Measurements from ENCODE around the gene CARMIL1.
A peak's percentile ranks its signal among the peaks of the same experiment; 100 is the strongest.

The CARMIL1 gene

DNA sequence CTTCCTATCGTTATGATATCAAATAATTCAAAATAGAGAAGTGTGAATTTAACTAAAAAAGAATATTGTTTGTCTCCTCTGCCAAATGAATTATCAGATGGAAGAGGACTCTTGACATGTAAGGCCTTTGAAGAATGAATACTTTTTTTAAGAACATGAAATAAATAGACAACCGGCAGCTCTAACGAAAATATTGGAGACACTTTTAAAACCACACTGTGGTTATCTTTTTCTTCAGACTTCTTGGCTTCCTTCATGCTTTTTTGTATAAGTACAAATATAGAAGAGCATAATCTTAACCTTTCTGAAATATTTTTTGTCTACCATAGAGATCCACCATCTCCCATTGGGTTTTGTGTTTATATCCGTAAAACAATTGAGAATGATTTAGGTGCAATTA is 257.6 kb downstream of the CARMIL1 start:
- no peak for DNase-seq

DNA sequence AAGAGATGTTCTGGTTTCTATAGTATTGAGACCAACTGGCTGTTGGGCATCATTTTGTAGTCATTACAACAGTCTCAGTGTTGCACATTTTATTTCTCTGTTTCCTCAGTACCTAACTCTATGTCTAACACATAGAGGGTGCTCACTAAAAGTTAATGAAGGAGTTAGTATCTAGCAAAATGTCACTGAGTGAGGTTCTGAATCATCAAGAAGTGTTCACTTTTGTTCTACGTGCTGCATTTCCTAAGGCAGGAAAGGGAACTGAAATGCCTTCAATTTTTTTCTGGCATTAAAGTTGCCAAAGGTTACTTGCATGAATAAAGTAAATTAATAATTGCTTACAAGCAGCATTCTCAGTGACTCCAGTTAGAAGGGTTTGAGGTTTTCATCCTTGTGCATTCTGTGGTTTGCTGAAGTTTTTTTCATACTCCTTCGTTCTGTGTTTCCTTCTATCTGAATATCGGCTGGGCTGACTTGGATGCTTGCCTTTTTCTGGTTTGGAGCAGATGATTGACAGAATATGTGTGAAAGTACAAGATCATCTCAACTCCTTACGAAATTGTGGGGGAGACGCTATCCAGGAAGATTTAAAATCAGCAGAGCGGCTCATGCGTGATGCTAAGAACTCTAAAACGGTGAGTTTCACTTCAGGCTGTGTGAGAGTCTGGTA is 258.3 kb downstream of the CARMIL1 start:
- no peak for DNase-seq

DNA sequence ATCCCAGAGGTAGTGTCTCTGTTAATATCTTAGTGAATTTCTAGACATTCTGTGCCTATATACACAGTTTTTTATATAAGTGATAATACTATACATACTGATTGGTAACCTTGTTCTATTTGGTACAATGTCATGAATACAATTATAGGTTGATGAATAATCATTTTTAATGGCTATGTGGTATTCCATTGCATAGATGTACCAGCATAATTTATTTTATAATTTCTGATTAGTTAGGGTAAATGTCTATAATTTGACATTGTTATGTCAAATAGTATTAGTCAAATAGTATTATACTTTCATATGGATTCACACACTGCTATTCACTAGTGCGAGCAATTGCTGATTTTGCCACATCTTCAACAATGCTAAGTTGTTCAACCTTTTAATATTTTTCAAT is 262.1 kb downstream of the CARMIL1 start:
- no peak for DNase-seq

DNA sequence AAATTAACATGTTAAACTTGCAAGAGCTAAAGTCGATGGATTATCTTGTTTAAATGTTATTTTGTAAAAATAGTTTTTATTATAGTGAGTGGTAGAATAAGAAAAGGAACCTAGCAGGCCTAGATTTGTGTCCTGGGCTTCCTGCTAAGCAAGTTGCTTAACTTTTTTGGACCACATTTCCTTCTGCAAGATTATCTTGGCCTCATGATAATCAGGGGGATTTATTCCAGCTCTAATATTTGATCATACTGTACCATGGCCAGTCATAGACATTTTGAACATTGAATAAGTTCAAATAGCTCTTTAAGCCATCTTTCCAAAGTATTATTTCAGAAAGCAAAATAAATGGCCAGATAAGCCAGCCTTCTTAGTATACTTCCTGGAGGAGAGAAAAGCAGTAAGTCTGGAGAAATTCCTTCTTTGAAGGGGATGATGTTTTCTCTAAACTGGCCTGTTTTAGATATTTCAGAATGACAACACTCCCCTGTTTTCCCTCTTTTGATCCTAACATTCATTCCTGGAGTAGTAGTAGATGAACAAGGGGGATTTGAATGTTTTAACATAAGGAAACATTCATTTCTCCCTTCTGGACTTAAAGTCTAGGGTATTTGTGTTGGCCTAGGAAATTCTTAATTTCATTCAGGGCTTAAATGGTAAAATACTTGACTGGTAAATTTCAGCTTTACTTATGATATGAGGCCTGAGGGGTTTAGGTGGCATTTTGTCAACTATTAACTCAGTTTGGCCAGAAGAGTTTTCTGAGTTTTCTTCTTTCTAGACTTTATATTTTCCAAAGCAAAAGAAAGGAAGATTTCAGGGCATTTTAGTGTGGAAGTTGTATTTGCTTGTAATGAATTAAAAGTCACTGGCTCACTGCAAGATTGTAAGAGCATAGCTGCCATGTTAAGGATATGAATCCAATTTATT is 264.1 kb downstream of the CARMIL1 start:
- no peak for DNase-seq

DNA sequence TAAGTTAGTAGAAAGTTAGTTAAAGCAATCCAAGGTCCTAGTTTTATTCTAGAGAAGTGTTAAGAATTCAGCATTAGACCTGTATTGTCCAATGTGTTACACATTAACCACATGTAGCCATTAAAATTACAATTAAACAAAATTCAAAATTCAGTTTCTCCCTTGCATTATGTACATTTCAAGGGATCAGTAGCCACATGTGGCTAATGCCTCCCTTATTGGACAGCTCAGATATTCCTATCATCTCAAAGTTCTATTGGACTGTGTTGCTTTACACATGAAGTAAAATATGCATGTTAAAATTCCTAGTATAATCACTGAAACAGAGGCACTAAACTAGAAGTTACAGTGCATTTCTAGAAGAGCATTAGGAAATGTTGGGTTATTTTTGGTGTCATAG is 265.7 kb downstream of the CARMIL1 start:
- DNase-seq = no peak

- no peak for DNase-seq
Observed at GRCh38 chr6:25547797-25548196, 268.6 kb downstream of the CARMIL1 start.

DNA sequence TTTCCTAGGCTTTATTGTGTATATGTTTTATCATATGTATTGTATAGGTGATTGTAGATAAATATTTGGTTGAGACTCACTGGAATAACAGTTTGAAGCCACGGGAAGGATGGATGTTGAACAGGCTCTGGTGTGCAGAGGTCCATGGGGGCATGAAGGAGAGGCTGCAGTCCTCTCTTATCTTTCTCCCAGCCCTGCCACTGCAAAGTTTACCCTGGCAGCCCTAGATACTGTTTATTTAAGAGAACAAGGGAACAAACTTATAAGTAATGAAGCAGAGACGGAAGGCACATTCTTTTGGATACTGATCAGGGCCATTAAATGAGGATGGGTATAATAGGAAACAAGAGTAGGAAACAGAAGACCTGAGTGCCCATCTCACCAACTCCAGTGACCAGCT is 269.3 kb downstream of the CARMIL1 start:
- no peak for DNase-seq

GRCh38 chr6:25550631-25551030 is 271.5 kb downstream of the CARMIL1 start:
- DNase-seq = no peak

- no peak for DNase-seq
Observed at GRCh38 chr6:25553502-25553901, 274.3 kb downstream of the CARMIL1 start.

GRCh38 chr6:25555188-25555587 is 276.0 kb downstream of the CARMIL1 start:
- DNase-seq = no peak

DNA sequence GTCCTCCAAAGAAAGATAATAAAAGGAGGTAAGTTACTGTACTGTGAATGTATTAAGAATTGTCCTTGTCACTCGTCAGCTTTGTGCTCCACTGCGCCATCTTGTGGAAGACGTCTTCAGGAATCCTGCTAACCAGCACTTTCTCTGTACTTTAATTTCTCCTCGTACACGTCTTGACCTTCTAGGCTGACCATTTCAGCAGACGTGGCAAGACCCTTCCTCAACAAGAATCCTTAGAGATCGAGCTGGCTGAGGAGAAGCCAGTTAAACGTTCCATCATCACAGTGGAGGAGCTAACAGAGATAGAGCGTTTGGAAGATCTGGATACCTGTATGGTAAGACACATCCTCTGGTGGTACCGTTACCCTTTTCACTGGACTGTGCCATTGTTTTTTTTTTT is 277.3 kb downstream of the CARMIL1 start:
- DNase-seq = peak; percentile 62

- DNase-seq = no peak
Observed at GRCh38 chr6:25558155-25558817, 279.1 kb downstream of the CARMIL1 start.

DNA sequence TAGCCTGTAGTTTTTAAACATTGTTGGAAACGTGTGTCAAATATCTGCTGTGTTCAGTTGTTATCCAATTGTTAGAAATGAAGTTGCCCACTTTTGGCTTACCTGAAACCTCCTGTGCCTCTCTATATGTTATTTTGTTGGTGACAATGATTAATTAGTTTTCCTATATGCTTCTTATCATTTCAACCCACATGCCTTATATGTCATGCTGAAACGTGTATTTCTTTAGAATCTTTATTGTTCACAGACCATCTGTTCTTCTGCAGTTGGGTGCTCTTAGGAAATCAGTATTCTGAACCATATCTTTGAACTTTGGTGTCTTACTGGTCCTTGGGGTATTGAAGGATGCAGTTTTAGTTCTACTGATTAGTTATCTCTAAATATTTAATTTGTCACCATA is 281.7 kb downstream of the CARMIL1 start:
- no peak for DNase-seq

DNA sequence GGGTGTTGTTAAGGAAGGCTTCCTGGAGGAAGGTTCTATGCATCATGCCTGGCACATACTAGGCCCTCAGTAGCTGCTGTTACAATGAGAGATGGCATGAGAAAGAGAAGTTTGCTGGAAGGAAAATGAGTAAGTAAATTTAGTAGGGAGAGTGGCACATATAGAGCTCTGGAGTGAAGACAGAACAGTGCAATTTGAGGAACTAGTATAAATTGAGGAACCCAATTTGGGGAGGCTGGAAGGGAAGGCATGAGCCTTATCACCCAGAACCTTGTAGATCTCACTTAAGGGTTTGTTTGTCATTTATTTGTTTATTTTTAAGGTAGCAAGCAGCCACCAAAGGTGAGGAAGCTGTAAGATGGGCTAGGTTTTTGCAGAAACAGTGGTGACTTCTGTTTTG is 285.8 kb downstream of the CARMIL1 start:
- no peak for DNase-seq

- no peak for DNase-seq
Observed at GRCh38 chr6:25570578-25570977, 291.4 kb downstream of the CARMIL1 start.

DNA sequence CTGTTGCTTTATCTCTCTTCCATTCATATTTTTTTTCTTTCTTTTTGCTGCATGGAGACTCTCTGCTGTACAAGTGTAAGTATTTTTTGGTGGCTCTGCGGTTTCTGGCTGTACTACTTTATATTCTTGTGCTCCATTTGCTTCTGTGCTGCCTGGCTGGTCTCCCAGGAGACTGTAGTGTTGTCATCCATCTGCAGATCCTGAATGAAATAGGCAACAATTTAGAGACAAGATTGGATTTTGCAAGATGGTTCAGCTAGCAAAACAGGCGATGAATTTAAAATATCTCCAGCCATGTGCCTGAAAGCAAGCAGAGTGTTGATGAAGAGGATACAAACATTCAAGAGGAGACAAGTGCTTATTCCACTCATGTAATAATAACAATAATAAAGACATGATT is 297.7 kb downstream of the CARMIL1 start:
- DNase-seq = no peak

- no peak for DNase-seq
Observed at GRCh38 chr6:25578538-25578937, 299.4 kb downstream of the CARMIL1 start.

- no peak for DNase-seq
Observed at GRCh38 chr6:25579391-25579883, 300.3 kb downstream of the CARMIL1 start.

GRCh38 chr6:25579902-25580495 is 300.8 kb downstream of the CARMIL1 start:
- DNase-seq = no peak

DNA sequence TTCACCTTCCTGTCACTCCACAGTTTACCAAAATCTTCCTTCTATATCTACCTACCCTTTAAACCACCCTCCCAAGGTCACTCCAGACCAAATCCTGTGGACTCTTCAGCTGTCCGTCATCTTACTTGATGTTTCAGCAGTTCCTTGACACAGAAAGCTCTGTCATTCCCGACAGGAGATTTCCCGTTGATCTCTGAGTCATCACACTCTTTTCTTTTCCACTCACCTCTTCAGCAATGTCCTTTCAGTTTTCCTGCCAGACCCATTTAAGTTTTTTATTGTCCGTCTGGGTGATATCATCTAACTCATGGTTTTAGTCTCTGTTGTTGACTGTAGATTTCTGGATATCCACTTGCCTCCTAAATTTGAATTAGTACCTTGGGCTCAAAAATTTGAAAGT is 302.9 kb downstream of the CARMIL1 start:
- DNase-seq = no peak

DNA sequence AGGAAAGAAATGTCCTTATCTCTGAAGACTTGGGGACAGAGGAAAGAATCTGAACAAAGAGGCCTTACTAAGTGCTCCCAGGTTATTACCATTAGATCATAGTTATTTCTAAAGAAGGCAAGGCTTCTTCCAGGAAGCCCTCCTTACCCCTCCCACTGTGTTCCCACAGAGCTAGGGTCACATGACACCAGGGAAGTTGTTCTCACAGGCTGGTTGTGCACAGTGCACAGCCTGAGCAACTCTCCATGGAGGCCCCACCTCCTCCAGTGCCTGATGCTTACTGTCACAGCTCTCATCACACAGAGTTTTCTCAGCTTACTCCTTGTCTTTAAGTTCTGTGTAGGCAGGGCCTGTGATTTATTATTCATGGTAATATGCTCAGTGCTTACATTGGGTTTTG is 303.9 kb downstream of the CARMIL1 start:
- no peak for DNase-seq

DNA sequence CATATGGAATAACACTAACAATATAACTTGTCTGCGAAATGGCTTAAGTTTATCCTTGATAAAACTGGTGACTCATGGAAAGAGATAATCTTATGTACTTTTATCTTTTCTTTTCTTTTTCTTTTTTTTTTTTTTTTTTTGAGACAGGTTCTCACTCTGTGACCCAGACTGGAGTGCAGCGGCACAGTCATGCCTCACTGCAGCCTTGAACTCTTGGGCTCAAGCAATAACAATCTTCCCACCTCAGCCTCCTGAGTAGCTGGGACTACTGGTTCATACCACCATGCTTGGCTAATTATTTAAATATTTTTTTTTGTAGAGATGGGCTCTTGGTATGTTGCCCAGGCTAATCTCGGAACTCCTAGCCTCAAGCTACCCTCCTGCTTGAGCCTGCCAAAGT is 304.7 kb downstream of the CARMIL1 start:
- DNase-seq = no peak

DNA sequence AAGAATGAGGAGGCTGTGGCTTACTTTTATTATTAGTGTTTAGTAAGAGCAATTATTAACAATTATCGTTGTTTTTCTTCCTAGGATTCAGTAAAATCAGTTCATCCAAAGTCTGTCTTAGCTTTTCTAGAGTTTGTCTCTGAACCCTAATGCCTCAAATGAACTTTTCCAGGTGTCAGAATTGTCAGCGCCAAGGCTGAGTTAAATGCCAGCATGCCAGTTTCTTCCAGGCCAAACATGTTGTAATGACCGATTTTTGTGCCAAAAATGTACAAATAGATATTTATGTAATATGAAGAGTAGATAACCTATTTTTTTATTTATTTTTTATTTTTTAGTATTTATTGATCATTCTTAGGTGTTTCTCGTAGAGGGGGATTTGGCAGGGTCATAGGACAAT is 306.1 kb downstream of the CARMIL1 start:
- no peak for DNase-seq
